Smooth muscle cell (in vitro differentiated cells): ENCODE results near the gene MAP1S. TPM values are rescaled to one million over a fixed set of nuclear protein-coding genes. Genes with fewer than 3 reads are reported as not detected.

ENCODE experiments used
- DNase-seq: peaks from one replicate; lab custom pipeline; 2025; ENCODE audit not compliant: unreplicated experiment; lab: John Stamatoyannopoulos, UW
- H2AFZ ChIP-seq: fragments of 200-600 bp; sonication (generic); 2 replicates; pipeline ENCODE4 v1.6.0; 2016; ENCODE audit warnings: antibody characterized with exemption, low read depth, mild to moderate bottlenecking
- H3F3A ChIP-seq: fragments of 200-600 bp; sonication (generic); 2 replicates; pipeline ENCODE4 v1.6.0; 2017; ENCODE audit warnings: antibody characterized with exemption, low read depth
- H3K27ac ChIP-seq: fragments of 200-600 bp; sonication (generic); 2 replicates; pipeline ENCODE4 v1.5.1; 2016; ENCODE audit warnings: low read depth, mild to moderate bottlenecking
- H3K27me3 ChIP-seq: fragments of 200-600 bp; sonication (generic); 2 replicates; pipeline ENCODE4 v1.6.1; 2016; ENCODE audit warnings: low read depth, mild to moderate bottlenecking
- H3K36me3 ChIP-seq: fragments of 200-600 bp; sonication (generic); 2 replicates; pipeline ENCODE4 v1.5.1; 2016; ENCODE audit warnings: low read depth
- H3K4me1 ChIP-seq: fragments of 200-600 bp; sonication (generic); 2 replicates; pipeline ENCODE4 v1.5.1; 2016; ENCODE audit warnings: low read depth
- H3K4me2 ChIP-seq: fragments of 200-600 bp; sonication (generic); 2 replicates; pipeline ENCODE4 v1.6.0; 2016; ENCODE audit warnings: mild to moderate bottlenecking
- H3K4me3 ChIP-seq: fragments of 200-600 bp; sonication (generic); 2 replicates; pipeline ENCODE4 v1.5.1; 2016; ENCODE audit warnings: mild to moderate bottlenecking
- H3K79me2 ChIP-seq: fragments of 200-600 bp; sonication (generic); 2 replicates; pipeline ENCODE4 v1.6.0; 2016; ENCODE audit warnings: low read depth, mild to moderate bottlenecking
- H3K9ac ChIP-seq: fragments of 200-600 bp; sonication (generic); 2 replicates; pipeline ENCODE4 v1.6.0; 2016; ENCODE audit warnings: low read depth
- H3K9me3 ChIP-seq: fragments of 200-600 bp; sonication (generic); replicated peaks from 2 replicates; pipeline ENCODE4 v1.5.1; 2016; ENCODE audit warnings: low read depth
- H4K20me1 ChIP-seq: fragments of 200-600 bp; sonication (generic); 2 replicates; pipeline ENCODE4 v1.6.0; 2016; ENCODE audit warnings: low read depth
- CTCF ChIP-seq: fragments of 200-600 bp; sonication (generic); IDR thresholded peaks from 2 replicates; pipeline ENCODE4 v1.5.1; 2017; ENCODE audit warnings: borderline replicate concordance, mild to moderate bottlenecking, antibody characterized with exemption; ENCODE audit not compliant: insufficient read depth, poor library complexity, severe bottlenecking
- WGBS: methylation state at CpG from one replicate; pipeline ENCODE4 v1.1.7; 2016; ENCODE audit warnings: low lambda C conversion rate; 5-methylcytosine and 5-hydroxymethylcytosine counted together
- polyA plus RNA-seq: library from polyadenylated mRNA; unstranded; fragments of >200 nt; fragmentation: Nextera tagmentation; extraction: Ambion mirVana; gene quantifications from 2 replicates; pipeline ENCODE4 v1.2.1, GENCODE V29; 2016
- total RNA-seq: library from RNA; depleted of rRNA; stranded (reverse); fragments of >200 nt; gene quantifications from 2 replicates; pipeline ENCODE4 v1.2.3, GENCODE V29; 2014

Gene MAP1S
- total and polyA plus RNA-seq, 2 experiments from 2014 or later: 10.2 to 62.1 TPM

GRCh38 chr19:17755443-17755890 lies 36.2 kb downstream of the MAP1S start:
- Histone ChIP-seq H3K79me2 (no peaks in the 10 kb centered on the region), H2AFZ (no peak overlapping the region), H3K27me3 (no peaks in the 10 kb centered on the region), H3K9ac (no peak overlapping the region), H3K4me1 (peaks cover 7% of the 10 kb centered on the region), H3K9me3 (no peaks in the 10 kb centered on the region), H3K36me3 (no peaks in the 10 kb centered on the region), H3K4me2 (no peak overlapping the region), H4K20me1 (no peaks in the 10 kb centered on the region), H3F3A (no peaks in the 10 kb centered on the region), H3K4me3 (no peak overlapping the region), H3K27ac (no peak overlapping the region)
- TF ChIP-seq CTCF: no peak
- WGBS: 88% methylated on average over 1 of the region's 1 CpG
- no peak for DNase-seq

GRCh38 chr19:17755977-17756670 lies 36.8 kb downstream of the MAP1S start:
- no peaks in the 10 kb centered on the region for H4K20me1 ChIP-seq
- WGBS: 84% methylated on average over 12 of the region's 12 CpGs

GRCh38 chr19:17757125-17757524 lies 37.8 kb downstream of the MAP1S start:
- no peak for TF ChIP-seq CTCF
- no peaks in the 10 kb centered on the region for H3K9me3 ChIP-seq
- no peak overlapping the region for H3K9ac ChIP-seq
- no peaks in the 10 kb centered on the region for H3K36me3 ChIP-seq
- no peaks in the 10 kb centered on the region for H4K20me1 ChIP-seq
- no peaks in the 10 kb centered on the region for H3F3A ChIP-seq
- no peak overlapping the region for H3K4me3 ChIP-seq
- no peak overlapping the region for H3K4me2 ChIP-seq
- H2AFZ ChIP-seq: no peak overlapping the region
- WGBS: 87% methylated on average over 9 of the region's 9 CpGs
- H3K27ac ChIP-seq: no peak overlapping the region
- H3K27me3 ChIP-seq: no peaks in the 10 kb centered on the region
- peaks cover 7% of the 10 kb centered on the region for H3K4me1 ChIP-seq
- no peaks in the 10 kb centered on the region for H3K79me2 ChIP-seq
- DNase-seq: no peak

More at GRCh38 chr19:17755977-17756670, 36.8 kb downstream of the MAP1S start:
- Histone ChIP-seq H3K27ac (no peak overlapping the region), H3K36me3 (no peaks in the 10 kb centered on the region), H3K4me2 (no peak overlapping the region), H3K79me2 (no peaks in the 10 kb centered on the region), H3K4me1 (peaks cover 7% of the 10 kb centered on the region), H3K9me3 (no peaks in the 10 kb centered on the region), H3F3A (no peaks in the 10 kb centered on the region), H3K4me3 (no peak overlapping the region), H3K27me3 (no peaks in the 10 kb centered on the region), H3K9ac (no peak overlapping the region), H2AFZ (no peak overlapping the region)
- TF ChIP-seq CTCF: no peak
- no peak for DNase-seq

- Histone ChIP-seq H3K4me1 (peaks cover 7% of the 10 kb centered on the region), H3F3A (no peaks in the 10 kb centered on the region), H3K27me3 (no peaks in the 10 kb centered on the region), H3K4me2 (no peak overlapping the region), H3K9me3 (no peaks in the 10 kb centered on the region), H3K4me3 (no peak overlapping the region), H2AFZ (no peak overlapping the region), H3K27ac (no peak overlapping the region), H3K36me3 (no peaks in the 10 kb centered on the region), H3K9ac (no peak overlapping the region), H4K20me1 (no peaks in the 10 kb centered on the region), H3K79me2 (no peaks in the 10 kb centered on the region)
- WGBS: 82% methylated on average over 5 of the region's 5 CpGs
- no peak for DNase-seq
- no peak for TF ChIP-seq CTCF
Observed at GRCh38 chr19:17758515-17758914, 39.2 kb downstream of the MAP1S start.
